Subcutaneous abdominal adipose tissue (tissue), 5 donors: ENCODE measurements around the gene NHLRC2.
"Not testable (repeated sequence)": the region's sequence is repeated elsewhere in the genome, so short reads cannot be mapped to it uniquely, and the experiment has no call there.

Source experiments
- H3K27ac ChIP-seq: one replicate; pipeline ENCODE4 v1.7.0; 2013; ENCODE audit warnings: low read depth, mild to moderate bottlenecking, inconsistent platforms, low read length, moderate library complexity
- H3K27me3 ChIP-seq, 5 donors: one replicate each; pipeline ENCODE4 v1.7.0; 2013; ENCODE audit warnings: low read length in 5 of 5, inconsistent platforms in 1 of 5; ENCODE audit not compliant: control insufficient read depth in 5 of 5, insufficient read depth in 4 of 5
- H3K36me3 ChIP-seq, 5 donors: one replicate each; pipeline ENCODE4 v1.7.0; 2013; ENCODE audit warnings: low read length in 5 of 5; ENCODE audit not compliant: control insufficient read depth in 5 of 5, insufficient read depth in 5 of 5
- H3K4me1 ChIP-seq, 5 donors: one replicate each; pipeline ENCODE4 v1.7.0; 2013; ENCODE audit warnings: low read length in 5 of 5, mild to moderate bottlenecking in 3 of 5, moderate library complexity in 1 of 5; ENCODE audit not compliant: control insufficient read depth in 5 of 5, insufficient read depth in 5 of 5
- H3K4me3 ChIP-seq, 5 donors: one replicate each; pipeline ENCODE4 v1.7.0; 2013; ENCODE audit warnings: low read length in 5 of 5, low read depth in 1 of 5
- H3K9ac ChIP-seq, 5 donors: one replicate each; pipeline ENCODE4 v1.7.0; 2013; ENCODE audit warnings: low read length in 5 of 5, mild to moderate bottlenecking in 4 of 5, moderate library complexity in 3 of 5
- H3K9me3 ChIP-seq, 5 donors: one replicate each; pipeline ENCODE4 v1.7.0; 2013; ENCODE audit warnings: low read length in 5 of 5; ENCODE audit not compliant: control insufficient read depth in 5 of 5
- donor health status: healthy.
- donor health status: healthy.
- donor health status: healthy.
- donor health status: healthy.
- donor health status: healthy.

NHLRC2 gene

GRCh38 chr10:113854013-113854760 lies at the start of gene NHLRC2, which contains the start of gene DCLRE1A:
Gene NHLRC2 (plus strand): TSS chr10:113854661. CDS start chr10:113854873, 212 bp downstream.
Gene DCLRE1A (minus strand): TSS chr10:113854082. CDS start chr10:113853182, 900 bp downstream.
- Histone ChIP-seq H3K4me1 (peaks cover 5 to 39% (median 32%) of the 10 kb centered on the region in 5 donors), H3K9me3 (no peaks in the 10 kb centered on the region), H3K27ac (peak within 1 kb of the TSS; percentile 94), H3K9ac (peak within 1 kb of the TSS; percentile 85 to 98 (median 96)), H3K4me3 (peak within 1 kb of the TSS; percentile 94 to 95 (median 95)), H3K36me3 (peaks cover 2 to 12% (median 5%) of the 10 kb centered on the region in 5 donors), H3K27me3 (no peaks in the 10 kb centered on the region)

- no peak overlapping the region for H3K9ac ChIP-seq
- H3K4me3 ChIP-seq: no peak overlapping the region
- no peaks in the 10 kb centered on the region for H3K9me3 ChIP-seq
- peaks cover 0 to 4% (median 0%) of the 10 kb centered on the region in 5 donors for H3K4me1 ChIP-seq
- H3K27ac ChIP-seq: no peak overlapping the region
- peaks cover 0 to 3% (median 2%) of the 10 kb centered on the region in 5 donors for H3K27me3 ChIP-seq
- no peaks in the 10 kb centered on the region for H3K36me3 ChIP-seq
Measured at GRCh38 chr10:113806503-113806902, 48.0 kb upstream of the NHLRC2 start.

- Histone ChIP-seq H3K9me3 (no peaks in the 10 kb centered on the region), H3K27ac (no peak overlapping the region), H3K4me1 (peaks cover 0 to 1% (median 0%) of the 10 kb centered on the region in 5 donors), H3K36me3 (no peaks in the 10 kb centered on the region), H3K27me3 (peaks cover 0 to 3% (median 2%) of the 10 kb centered on the region in 5 donors), H3K9ac (no peak overlapping the region), H3K4me3 (no peak overlapping the region)
Measured at GRCh38 chr10:113808168-113808567, 46.3 kb upstream of the NHLRC2 start.

- H3K27ac ChIP-seq, H3K4me3 ChIP-seq, H3K9me3 ChIP-seq, H3K36me3 ChIP-seq, H3K4me1 ChIP-seq, H3K27me3 ChIP-seq, H3K9ac ChIP-seq: not testable (repeated sequence)
Measured at GRCh38 chr10:113814700-113815099, 39.8 kb upstream of the NHLRC2 start.

- Histone ChIP-seq H3K27me3 (no peaks in the 10 kb centered on the region), H3K4me1 (no peaks in the 10 kb centered on the region), H3K9me3 (no peaks in the 10 kb centered on the region)
Measured at GRCh38 chr10:113819989-113820388, 34.5 kb upstream of the NHLRC2 start.

GRCh38 chr10:113820507-113820906 lies 34.0 kb upstream of the NHLRC2 start:
- no peak overlapping the region for H3K4me3 ChIP-seq
- no peaks in the 10 kb centered on the region for H3K36me3 ChIP-seq
- H3K27ac ChIP-seq: no peak overlapping the region
- H3K9ac ChIP-seq: no peak overlapping the region
- no peaks in the 10 kb centered on the region for H3K4me1 ChIP-seq
- no peaks in the 10 kb centered on the region for H3K9me3 ChIP-seq
- no peaks in the 10 kb centered on the region for H3K27me3 ChIP-seq

More at GRCh38 chr10:113819989-113820388, 34.5 kb upstream of the NHLRC2 start:
- Histone ChIP-seq H3K36me3 (no peaks in the 10 kb centered on the region), H3K4me3 (no peak overlapping the region), H3K9ac (no peak overlapping the region), H3K27ac (no peak overlapping the region)

- H3K4me3 ChIP-seq, H3K36me3 ChIP-seq, H3K9ac ChIP-seq, H3K4me1 ChIP-seq, H3K27ac ChIP-seq, H3K27me3 ChIP-seq, H3K9me3 ChIP-seq: not testable (repeated sequence)
Measured at GRCh38 chr10:113821306-113821705, 33.2 kb upstream of the NHLRC2 start.

GRCh38 chr10:113822174-113822573 lies 32.3 kb upstream of the NHLRC2 start:
- no peak overlapping the region for H3K9ac ChIP-seq
- H3K27me3 ChIP-seq: no peaks in the 10 kb centered on the region
- H3K4me3 ChIP-seq: no peak overlapping the region
- no peaks in the 10 kb centered on the region for H3K36me3 ChIP-seq
- H3K9me3 ChIP-seq: no peaks in the 10 kb centered on the region
- no peak overlapping the region for H3K27ac ChIP-seq
- H3K4me1 ChIP-seq: no peaks in the 10 kb centered on the region

- no peaks in the 10 kb centered on the region for H3K4me1 ChIP-seq
- H3K9ac ChIP-seq: no peak overlapping the region
- no peak overlapping the region for H3K27ac ChIP-seq
- no peak overlapping the region for H3K4me3 ChIP-seq
- no peaks in the 10 kb centered on the region for H3K27me3 ChIP-seq
- no peaks in the 10 kb centered on the region for H3K36me3 ChIP-seq
- H3K9me3 ChIP-seq: no peaks in the 10 kb centered on the region
Measured at GRCh38 chr10:113823389-113823788, 31.1 kb upstream of the NHLRC2 start.

GRCh38 chr10:113825791-113826190 lies 28.7 kb upstream of the NHLRC2 start:
- Histone ChIP-seq H3K27ac (no peak overlapping the region), H3K4me1 (no peaks in the 10 kb centered on the region)

More at GRCh38 chr10:113825791-113826190, 28.7 kb upstream of the NHLRC2 start:
- H3K9me3 ChIP-seq: no peaks in the 10 kb centered on the region
- no peak overlapping the region for H3K9ac ChIP-seq
- H3K4me3 ChIP-seq: no peak overlapping the region
- H3K36me3 ChIP-seq: no peaks in the 10 kb centered on the region
- no peaks in the 10 kb centered on the region for H3K27me3 ChIP-seq
